Right lobe of liver (tissue), 6 donors: ENCODE results near the gene RBM47. TPM values are rescaled to one million over a fixed set of nuclear protein-coding genes. Genes with fewer than 3 reads are reported as not detected.

Experiments used
- ATAC-seq, 4 donors: fragments of 200-7000 bp; cut with Tn5 transposase; one replicate each; pipeline ENCODE4 v1.9.1; 2020; ENCODE audit warnings: mild to moderate bottlenecking in 4 of 4, moderate library complexity in 4 of 4
- DNase-seq, 3 donors: peaks; one replicate each; pipeline ENCODE4 v3.0.0-alpha.2; 2020
- H3K27ac ChIP-seq, 3 donors: fragments of 200-600 bp; one replicate each; pipeline ENCODE4 v1.8.0; 2022
- H3K27me3 ChIP-seq, 2 donors: fragments of 200-600 bp; one replicate each; pipeline ENCODE4 v1.8.0; 2022
- H3K36me3 ChIP-seq, 4 donors: fragments of 200-600 bp; sonication (generic) in 1 of 4; one replicate each; pipeline versions ENCODE4 v1.5.1 to v1.8.0; 2017 to 2022; ENCODE audit warnings: control low read depth in 1 of 4
- H3K4me1 ChIP-seq, 4 donors: fragments of 200-600 bp; sonication (generic) in 1 of 4; one replicate each; pipeline versions ENCODE4 v1.5.1 to v1.8.0; 2017 to 2022; ENCODE audit warnings: control low read depth in 1 of 4
- H3K4me3 ChIP-seq, 3 donors: fragments of 200-600 bp; one replicate each; pipeline ENCODE4 v1.8.0; 2022
- H3K9me3 ChIP-seq, 4 donors: fragments of 200-600 bp; sonication (generic) in 1 of 4; one replicate each; pipeline versions ENCODE4 v1.5.1 to v1.8.0; 2017 to 2022; ENCODE audit warnings: control low read depth in 1 of 4
- CTCF ChIP-seq, 4 donors: fragments of 200-600 bp in 3 of 4; fragments of 450-650 bp in 1 of 4; IDR thresholded peaks; one replicate each; pipeline versions ENCODE4 v1.5.1 to v1.8.0; 2016 to 2022; ENCODE audit warnings: antibody characterized with exemption in 4 of 4, mild to moderate bottlenecking in 2 of 4
- POLR2A ChIP-seq: fragments of 450-650 bp; IDR thresholded peaks from one replicate; pipeline ENCODE4 v1.6.1; 2017; ENCODE audit warnings: antibody characterized with exemption, mild to moderate bottlenecking
- WGBS: methylation state at CpG from one replicate; pipeline ENCODE4 v1.1.6; 2018; ENCODE audit warnings: low coverage, low lambda C conversion rate; ENCODE audit not compliant: insufficient coverage; ENCODE audit errors: missing lambda C conversion rate; 5-methylcytosine and 5-hydroxymethylcytosine counted together
- intact Hi-C, 2 donors: fragments of 100-400 bp; cut with DNase I; formaldehyde crosslinking; loops; one replicate each; pipeline versions ENCODE4 v1.11.2 to v1.14.1; 2022
- total RNA-seq, 6 experiments: library from RNA; depleted of rRNA in 2 of 6; stranded (reverse); fragments of >200 nt in 2 of 6; fragmentation: NEBNext Ultra II Directional in 3 of 6; extraction: Animal tissue kit (Norgen Biotek cat#: 25700) in 3 of 6; gene quantifications; one replicate each; pipeline versions ENCODE4 v1.1.0 to v1.2.4, GENCODE V29; 2016 to 2023
- donor health status: DM: no; HTN: yes; CAD: no.
- donor health status: DM: no; HTN: no; CAD: no.
- donor health status: DM: no; HTN: no; CAD: no.
- donor health status: DM: no; HTN: yes; CAD: no.
- donor health status: DM: no; HTN: yes; CAD: no.

Gene RBM47
- total RNA-seq, 6 experiments from 2014 or later = 29.5 to 85.0 (median 51.1) TPM

- no peak overlapping the region for H3K4me3 ChIP-seq
- no peaks in the 10 kb centered on the region for H3K9me3 ChIP-seq
- DNase-seq (peak; percentile 74 to 85 (median 81)), ATAC-seq (peak; percentile 75 to 87 (median 78))
- no peaks in the 10 kb centered on the region for H3K27me3 ChIP-seq
- 51% methylated on average over 12 of the region's 13 CpGs for WGBS
- H3K4me1 ChIP-seq = peaks cover 0 to 66% (median 9%) of the 10 kb centered on the region in 4 donors
- intact Hi-C loops = no loop called here
- TF ChIP-seq CTCF (IDR thresholded peaks at IDR 0.05) = no peak
- TF ChIP-seq POLR2A = no peak
- H3K36me3 ChIP-seq = no peaks in the 10 kb centered on the region
- H3K27ac ChIP-seq = peak overlapping the region; percentile 52 to 71 (median 56)
Measured at GRCh38 chr4:40621592-40622512, 7.8 kb downstream of the RBM47 start.

- Histone ChIP-seq H3K27ac (peak overlapping the region; percentile 52 to 71 (median 56)), H3K9me3 (no peaks in the 10 kb centered on the region), H3K4me3 (no peak overlapping the region), H3K36me3 (no peaks in the 10 kb centered on the region), H3K27me3 (no peaks in the 10 kb centered on the region), H3K4me1 (peaks cover 0 to 62% (median 9%) of the 10 kb centered on the region in 4 donors)
- DNase-seq (no peak), ATAC-seq (peak in 3 of 4 donors; percentile 15 to 48 (median 44))
- no peak for TF ChIP-seq CTCF (IDR thresholded peaks at IDR 0.05)
- TF ChIP-seq POLR2A = no peak
- 16% methylated on average over 4 of the region's 4 CpGs for WGBS
- intact Hi-C loops = no loop called here
Measured at GRCh38 chr4:40621229-40621591, 8.5 kb downstream of the RBM47 start.

DNA sequence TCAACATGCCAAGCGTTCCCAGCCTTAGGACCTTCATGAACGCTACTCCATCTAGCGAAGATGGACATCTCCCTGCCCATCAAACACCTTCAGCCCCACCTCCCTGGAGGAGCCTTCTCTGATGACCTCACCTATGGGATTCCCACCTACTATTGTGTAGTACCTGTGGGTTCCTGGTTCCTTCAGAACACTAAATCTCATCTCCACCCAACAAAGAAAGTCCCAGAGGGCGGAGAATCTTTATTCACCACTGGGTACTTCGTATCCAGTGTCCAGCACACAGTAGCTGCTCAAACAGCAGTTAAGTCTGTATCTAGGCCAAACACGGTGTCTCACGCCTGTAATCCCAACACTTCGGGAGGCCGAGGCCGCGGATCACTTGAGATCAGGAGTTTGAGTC, 10.1 kb downstream of the RBM47 start:
- H3K9me3 ChIP-seq = no peaks in the 10 kb centered on the region
- no peaks in the 10 kb centered on the region for H3K36me3 ChIP-seq
- H3K4me3 ChIP-seq = no peak overlapping the region
- no peak for TF ChIP-seq CTCF (IDR thresholded peaks at IDR 0.05)
- TF ChIP-seq POLR2A = no peak
- H3K27ac ChIP-seq = no peak overlapping the region
- DNase-seq (no peak), ATAC-seq (no peak)
- intact Hi-C loops = no loop called here
- no peaks in the 10 kb centered on the region for H3K27me3 ChIP-seq
- H3K4me1 ChIP-seq = peaks cover 0 to 54% (median 9%) of the 10 kb centered on the region in 4 donors
- WGBS = 100% methylated on average over 2 of the region's 11 CpGs

DNA sequence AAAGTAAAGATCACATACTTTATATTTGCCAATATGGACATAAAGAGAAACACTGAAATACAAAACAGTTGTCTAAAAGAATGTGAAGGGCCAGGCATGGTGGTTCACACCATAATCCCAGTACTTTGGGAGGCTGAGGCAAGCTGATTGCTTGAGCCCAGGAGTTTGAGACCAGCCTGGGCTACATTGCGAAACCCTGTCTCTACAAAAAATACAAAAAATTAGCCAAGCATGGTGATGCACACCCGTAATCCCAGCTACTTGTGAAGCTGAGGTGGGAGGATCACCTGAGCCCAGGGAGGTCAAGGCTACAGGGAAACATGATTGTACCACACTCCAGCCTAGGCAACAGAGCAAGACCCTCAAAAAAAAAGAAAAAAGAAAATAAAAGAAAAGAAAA, 11.8 kb downstream of the RBM47 start:
- DNase-seq (no peak), ATAC-seq (no peak)
- H3K27ac ChIP-seq = no peak overlapping the region

More for the DNA sequence above, 11.8 kb downstream of the RBM47 start:
- intact Hi-C loops = no loop called here
- H3K9me3 ChIP-seq = no peaks in the 10 kb centered on the region
- peaks cover 0 to 49% (median 6%) of the 10 kb centered on the region in 4 donors for H3K4me1 ChIP-seq
- TF ChIP-seq CTCF (IDR thresholded peaks at IDR 0.05) (no peak), POLR2A (no peak)
- H3K36me3 ChIP-seq = no peaks in the 10 kb centered on the region
- H3K27me3 ChIP-seq = no peaks in the 10 kb centered on the region
- WGBS = 63% methylated on average over 2 of the region's 2 CpGs
- H3K4me3 ChIP-seq = no peak overlapping the region
